Measurements from ENCODE around the gene MEGF11. TPM values are rescaled to one million over a fixed set of nuclear protein-coding genes. Genes with fewer than 3 reads are reported as not detected.

The MEGF11 gene
- total RNA-seq, 1 donor from 2014 or later: 0.06 TPM

DNA sequence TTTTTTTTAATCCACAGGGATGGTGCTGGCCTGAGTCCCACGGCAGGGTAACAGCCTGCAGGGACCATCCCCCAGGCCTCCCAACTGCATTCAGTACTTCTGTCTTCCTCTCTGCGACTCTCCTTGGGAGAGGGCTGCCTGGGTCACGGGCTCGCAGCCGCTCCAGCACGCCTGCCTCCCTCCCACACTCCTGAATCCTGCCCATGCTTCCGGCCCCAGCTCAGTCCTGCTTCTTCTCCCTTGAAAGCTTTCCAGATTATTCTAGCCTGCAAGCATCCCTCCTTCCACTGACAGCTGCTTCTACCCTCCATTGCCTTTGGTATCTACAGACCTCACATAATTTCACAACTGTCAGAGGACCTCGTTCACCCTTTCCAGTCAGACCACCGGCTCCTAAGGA is 32.4 kb downstream of the MEGF11 start:
- Mint-ChIP-seq H3K27ac (no peak overlapping the region), H3K36me3 (no peaks in the 10 kb centered on the region), H3K4me1 (peaks cover 4% of the 10 kb centered on the region), H3K4me3 (no peak overlapping the region), H3K27me3 (ENCODE audit: insufficient read depth, low read depth) (peaks cover 6% of the 10 kb centered on the region), H3K9me3 (no peaks in the 10 kb centered on the region)
- no peak overlapping the region for H3K9ac ChIP-seq
- H3K79me2 ChIP-seq (ENCODE audit: low read depth): no peaks in the 10 kb centered on the region
- H3K36me3 ChIP-seq: no peaks in the 10 kb centered on the region
- TF ChIP-seq EZH2phosphoT487 (IDR thresholded peaks at IDR 0.05): no peak
- TF ChIP-seq EZH2 (IDR thresholded peaks at IDR 0.05): no peak
- TF ChIP-seq, protein P1, sequence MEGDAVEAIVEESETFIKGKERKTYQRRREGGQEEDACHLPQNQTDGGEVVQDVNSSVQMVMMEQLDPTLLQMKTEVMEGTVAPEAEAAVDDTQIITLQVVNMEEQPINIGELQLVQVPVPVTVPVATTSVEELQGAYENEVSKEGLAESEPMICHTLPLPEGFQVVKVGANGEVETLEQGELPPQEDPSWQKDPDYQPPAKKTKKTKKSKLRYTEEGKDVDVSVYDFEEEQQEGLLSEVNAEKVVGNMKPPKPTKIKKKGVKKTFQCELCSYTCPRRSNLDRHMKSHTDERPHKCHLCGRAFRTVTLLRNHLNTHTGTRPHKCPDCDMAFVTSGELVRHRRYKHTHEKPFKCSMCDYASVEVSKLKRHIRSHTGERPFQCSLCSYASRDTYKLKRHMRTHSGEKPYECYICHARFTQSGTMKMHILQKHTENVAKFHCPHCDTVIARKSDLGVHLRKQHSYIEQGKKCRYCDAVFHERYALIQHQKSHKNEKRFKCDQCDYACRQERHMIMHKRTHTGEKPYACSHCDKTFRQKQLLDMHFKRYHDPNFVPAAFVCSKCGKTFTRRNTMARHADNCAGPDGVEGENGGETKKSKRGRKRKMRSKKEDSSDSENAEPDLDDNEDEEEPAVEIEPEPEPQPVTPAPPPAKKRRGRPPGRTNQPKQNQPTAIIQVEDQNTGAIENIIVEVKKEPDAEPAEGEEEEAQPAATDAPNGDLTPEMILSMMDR (IDR thresholded peaks at IDR 0.05): no peak
- DNase-seq (ENCODE audit: low spot score): no peak
- H3K27me3 ChIP-seq: no peaks in the 10 kb centered on the region
- H3K4me2 ChIP-seq: no peak overlapping the region
- no peak overlapping the region for H3K4me3 ChIP-seq
- H4K20me1 ChIP-seq (ENCODE audit: low read depth): no peaks in the 10 kb centered on the region
- H3K9me3 ChIP-seq (ENCODE audit: low read depth): no peaks in the 10 kb centered on the region
- H2AFZ ChIP-seq (replicated peaks): no peak overlapping the region
- peaks cover 9% of the 10 kb centered on the region for H3K4me1 ChIP-seq
- H3F3A ChIP-seq (ENCODE audit: low read depth): no peaks in the 10 kb centered on the region
- H3K27ac ChIP-seq: no peak overlapping the region

DNA sequence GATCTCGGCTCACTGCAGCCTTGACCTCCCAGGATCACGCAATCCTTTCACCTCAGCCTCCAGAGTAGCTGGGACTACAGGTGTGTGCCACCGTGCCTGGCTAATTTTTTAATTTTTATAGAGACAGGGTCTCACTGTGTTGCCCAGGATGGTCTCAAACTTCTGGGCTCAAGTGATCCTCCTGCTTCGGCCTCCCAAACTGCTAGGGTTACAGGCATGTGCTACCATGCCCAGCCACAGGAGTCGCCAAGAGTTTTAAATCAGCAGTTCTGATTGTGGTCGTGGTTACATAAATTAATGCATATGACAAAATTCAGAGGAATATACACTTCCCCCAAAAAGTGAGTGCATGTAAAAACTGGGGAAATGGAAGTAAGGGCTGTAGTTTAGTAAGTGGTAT is 32.9 kb downstream of the MEGF11 start:
- H3K27ac ChIP-seq: no peak overlapping the region
- Mint-ChIP-seq H3K4me3 (no peak overlapping the region), H3K36me3 (no peaks in the 10 kb centered on the region), H3K27me3 (ENCODE audit: insufficient read depth, low read depth) (peaks cover 3% of the 10 kb centered on the region), H3K4me1 (peaks cover 4% of the 10 kb centered on the region), H3K27ac (no peak overlapping the region), H3K9me3 (no peaks in the 10 kb centered on the region)
- H3K4me2 ChIP-seq: no peak overlapping the region
- no peak overlapping the region for H2AFZ ChIP-seq (replicated peaks)
- H3K4me3 ChIP-seq: no peak overlapping the region
- no peaks in the 10 kb centered on the region for H3K9me3 ChIP-seq (ENCODE audit: low read depth)
- no peaks in the 10 kb centered on the region for H4K20me1 ChIP-seq (ENCODE audit: low read depth)
- H3K9ac ChIP-seq: no peak overlapping the region
- no peak for DNase-seq (ENCODE audit: low spot score)
- H3K4me1 ChIP-seq: peaks cover 9% of the 10 kb centered on the region
- H3K36me3 ChIP-seq: no peaks in the 10 kb centered on the region
- H3K27me3 ChIP-seq: no peaks in the 10 kb centered on the region
- no peaks in the 10 kb centered on the region for H3K79me2 ChIP-seq (ENCODE audit: low read depth)
- no peaks in the 10 kb centered on the region for H3F3A ChIP-seq (ENCODE audit: low read depth)
- no peak for TF ChIP-seq EZH2 (IDR thresholded peaks at IDR 0.05)
- TF ChIP-seq, protein P1 (IDR thresholded peaks at IDR 0.05): no peak
- no peak for TF ChIP-seq EZH2phosphoT487 (IDR thresholded peaks at IDR 0.05)

DNA sequence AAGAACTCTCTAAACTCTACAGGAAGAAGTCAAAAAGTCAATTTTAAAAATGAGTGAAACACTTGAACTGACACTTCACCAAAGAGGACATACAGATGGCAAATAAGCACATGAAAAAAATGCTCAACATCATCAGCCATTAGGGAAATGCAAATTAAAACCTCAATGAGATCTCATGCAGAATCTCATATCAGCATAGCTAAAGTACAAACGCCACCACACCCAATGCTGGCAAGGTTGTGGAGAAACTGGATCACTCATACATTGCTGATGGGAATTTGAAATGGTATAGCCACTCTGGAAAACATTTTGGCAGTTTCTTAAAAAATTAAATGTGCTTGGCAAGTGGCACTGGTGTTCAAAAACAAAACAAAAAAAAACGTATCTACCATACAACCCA is 34.2 kb downstream of the MEGF11 start:
- Histone ChIP-seq H3K79me2 (ENCODE audit: low read depth) (no peaks in the 10 kb centered on the region), H3K4me1 (peaks cover 9% of the 10 kb centered on the region), H3K4me2 (no peak overlapping the region), H3K27ac (no peak overlapping the region), H4K20me1 (ENCODE audit: low read depth) (no peaks in the 10 kb centered on the region), H3K4me3 (no peak overlapping the region), H3K27me3 (no peaks in the 10 kb centered on the region), H3F3A (ENCODE audit: low read depth) (no peaks in the 10 kb centered on the region), H2AFZ (replicated peaks) (no peak overlapping the region), H3K9me3 (ENCODE audit: low read depth) (no peaks in the 10 kb centered on the region), H3K36me3 (no peaks in the 10 kb centered on the region), H3K9ac (no peak overlapping the region)
- Mint-ChIP-seq H3K4me1 (peaks cover 4% of the 10 kb centered on the region), H3K27me3 (ENCODE audit: insufficient read depth, low read depth) (peaks cover 2% of the 10 kb centered on the region), H3K27ac (no peak overlapping the region), H3K4me3 (no peak overlapping the region), H3K36me3 (no peaks in the 10 kb centered on the region), H3K9me3 (no peaks in the 10 kb centered on the region)
- TF ChIP-seq, protein P1 (IDR thresholded peaks at IDR 0.05): no peak
- TF ChIP-seq EZH2 (IDR thresholded peaks at IDR 0.05): no peak
- no peak for TF ChIP-seq EZH2phosphoT487 (IDR thresholded peaks at IDR 0.05)
- no peak for DNase-seq (ENCODE audit: low spot score)

Data from neural progenitor cell (in vitro differentiated cells).